ENCODE measurements around the gene THBS3.

THBS3 gene

DNA sequence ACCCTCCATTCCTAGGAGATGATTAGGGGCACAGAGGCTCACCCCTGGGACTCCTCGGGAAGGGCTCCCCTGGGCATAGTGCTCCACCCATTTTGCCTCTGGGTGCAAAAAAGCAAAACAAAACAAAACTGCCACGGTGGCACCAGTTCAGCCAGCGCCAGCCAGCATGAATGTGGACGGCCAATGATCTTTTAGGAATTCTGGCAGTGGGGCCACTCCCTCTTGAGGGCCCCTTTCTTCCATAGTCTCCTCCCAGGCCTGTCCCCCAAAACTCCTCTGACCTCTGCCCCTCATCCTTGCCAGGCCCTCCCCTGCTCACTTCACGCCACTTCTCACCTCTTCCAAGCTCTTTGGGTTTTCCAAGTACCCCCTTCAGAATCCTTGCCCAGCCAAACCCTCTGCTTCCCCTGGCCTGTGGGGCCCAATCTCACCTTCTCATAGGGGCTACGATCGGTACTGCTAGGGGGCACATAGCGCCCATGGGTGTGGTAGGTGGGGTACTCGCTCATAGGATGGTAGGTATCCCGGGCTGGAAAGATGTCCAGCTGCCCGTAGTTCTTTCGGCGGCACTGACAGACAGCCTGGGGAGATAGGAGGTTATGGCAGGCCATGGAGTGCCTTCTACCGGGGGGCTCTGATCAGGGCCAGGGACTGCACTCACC is 20.8 kb downstream of the THBS3 start:
- no peak for DNase-seq

DNA sequence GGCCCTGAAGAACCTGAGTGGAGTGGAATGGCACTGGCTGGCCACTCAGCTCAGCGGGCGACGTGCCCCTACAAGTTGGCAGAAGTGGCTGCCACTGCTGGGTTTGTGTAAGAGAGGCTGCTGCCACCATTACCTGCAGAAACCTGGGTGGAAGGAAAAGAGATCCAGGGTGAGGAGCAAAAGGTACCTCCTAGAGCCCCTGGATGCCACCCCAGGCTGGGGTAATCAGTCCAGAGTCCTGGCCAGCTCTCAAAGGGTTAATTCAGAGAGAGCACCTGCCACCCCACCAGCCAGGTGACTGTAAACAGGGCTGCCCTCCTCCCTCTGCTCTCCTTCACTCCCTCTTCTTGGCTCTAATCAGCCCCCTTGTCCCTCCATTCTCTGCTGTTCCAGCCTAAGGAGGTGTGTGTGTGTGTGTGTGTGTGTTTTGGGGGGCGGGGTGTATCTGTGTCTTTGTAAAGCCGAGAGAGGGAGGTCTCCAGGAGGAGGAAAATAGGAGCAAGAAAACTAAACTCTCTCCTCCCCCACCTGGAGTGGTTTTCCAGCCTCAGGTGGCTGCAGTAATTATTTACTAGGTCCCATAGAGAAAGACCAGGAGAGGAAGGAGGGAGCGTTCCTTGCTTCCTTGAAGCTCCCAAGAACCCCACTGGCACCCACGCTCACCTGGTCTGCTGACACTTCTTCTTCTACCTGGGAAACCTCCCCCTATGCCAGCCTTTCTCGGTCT is 21.5 kb downstream of the THBS3 start:
- DNase-seq, result no peak

DNA sequence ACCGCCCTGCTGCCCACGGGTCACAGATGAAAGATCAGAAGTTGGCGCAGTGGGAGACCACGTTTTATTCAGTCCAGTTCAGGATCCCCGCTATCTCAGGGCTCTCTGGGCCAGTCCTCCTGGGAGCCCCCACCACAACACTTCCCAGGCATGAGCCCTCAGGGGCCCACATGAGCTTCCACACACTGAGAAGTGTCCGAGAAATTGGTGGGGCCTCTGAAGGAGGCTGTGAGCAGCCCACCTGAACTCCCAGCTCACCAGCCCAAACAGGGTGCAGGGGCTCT is 22.0 kb downstream of the THBS3 start:
- no peak for DNase-seq

DNA sequence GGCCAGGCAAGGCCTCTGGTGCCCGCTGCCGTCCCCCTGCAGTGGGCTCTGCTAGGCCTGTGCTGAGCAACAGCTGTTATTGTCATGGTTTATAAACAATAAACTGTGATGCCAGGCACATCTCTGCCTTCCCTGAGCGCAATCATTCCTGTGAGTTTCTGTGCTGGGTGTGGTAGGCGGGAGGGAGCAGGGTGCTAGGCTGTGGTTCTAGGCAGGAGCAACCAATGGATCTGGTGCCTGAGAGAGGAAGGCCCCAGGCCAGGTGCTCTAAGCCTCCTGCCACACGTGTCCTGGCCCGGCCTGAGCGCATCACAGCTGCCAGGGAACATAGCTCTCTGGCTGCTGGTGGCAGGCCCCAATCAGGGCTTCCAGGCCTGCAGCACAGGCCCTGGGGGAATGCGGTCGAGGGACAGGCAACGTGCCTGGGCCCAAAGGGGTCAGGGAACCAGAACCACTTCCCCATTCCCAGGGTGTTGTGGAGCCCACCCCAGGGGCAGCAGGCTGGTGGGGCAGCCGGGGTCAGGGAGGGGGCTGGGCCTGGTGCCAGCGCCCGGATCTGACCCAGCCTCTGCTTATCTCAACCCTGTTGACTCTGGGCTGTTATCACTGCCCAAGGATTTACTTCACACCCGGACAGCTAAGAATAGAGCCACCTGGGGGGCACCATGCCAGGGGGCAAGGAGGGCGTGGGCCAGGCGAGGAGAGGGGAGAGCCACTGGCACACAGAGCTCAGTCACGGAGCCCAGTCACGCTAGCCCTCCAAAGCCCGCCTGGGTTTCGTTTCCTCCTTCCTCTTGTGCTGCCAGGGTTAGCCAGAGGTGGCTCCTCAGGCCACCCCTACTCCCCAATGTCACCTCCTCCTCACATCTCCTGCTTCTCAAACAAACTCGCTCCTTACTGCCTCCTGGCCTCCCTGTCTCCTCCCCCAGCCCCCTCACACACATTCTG is 22.6 kb downstream of the THBS3 start:
- peak; percentile 81 for DNase-seq

DNA sequence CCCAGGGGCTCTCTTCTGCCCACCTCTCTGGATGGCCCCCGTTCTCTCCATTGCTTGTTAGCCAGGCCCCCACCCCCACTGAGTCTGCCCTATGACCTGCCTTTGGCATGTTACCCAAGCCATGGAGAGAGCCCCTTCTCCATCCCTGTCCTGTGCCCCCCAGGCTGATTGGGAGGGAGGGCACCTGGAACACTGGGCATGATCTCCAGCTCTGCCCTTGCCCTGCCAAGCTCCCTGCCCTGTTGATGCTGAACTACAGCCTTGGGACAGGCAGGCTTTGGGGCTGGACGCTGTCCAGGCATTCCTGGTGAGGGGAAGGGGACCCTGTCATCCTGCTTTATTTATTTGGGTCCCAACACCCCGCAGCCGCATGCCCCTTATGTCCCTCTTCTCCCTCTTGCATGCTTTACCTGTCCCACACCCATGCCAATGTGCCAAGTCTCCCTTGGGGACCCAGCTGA is 23.3 kb downstream of the THBS3 start:
- no peak for DNase-seq

DNA sequence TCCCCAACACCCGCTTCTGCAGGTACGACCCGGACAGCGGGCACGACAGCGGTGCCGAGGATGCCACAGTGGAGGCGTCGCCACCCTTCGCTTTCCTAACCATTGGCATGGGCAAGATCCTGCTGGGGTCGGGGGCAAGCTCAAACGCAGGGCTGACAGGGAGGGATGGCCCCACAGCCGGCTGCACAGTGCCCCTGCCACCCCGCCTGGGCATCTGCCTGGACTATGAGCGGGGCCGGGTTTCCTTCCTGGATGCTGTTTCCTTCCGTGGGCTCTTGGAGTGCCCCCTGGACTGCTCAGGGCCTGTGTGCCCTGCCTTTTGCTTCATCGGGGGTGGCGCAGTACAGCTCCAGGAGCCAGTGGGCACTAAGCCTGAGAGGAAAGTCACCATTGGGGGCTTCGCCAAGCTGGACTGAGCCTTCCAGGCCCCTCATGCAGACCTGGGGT is 23.9 kb downstream of the THBS3 start:
- DNase-seq, result no peak

DNA sequence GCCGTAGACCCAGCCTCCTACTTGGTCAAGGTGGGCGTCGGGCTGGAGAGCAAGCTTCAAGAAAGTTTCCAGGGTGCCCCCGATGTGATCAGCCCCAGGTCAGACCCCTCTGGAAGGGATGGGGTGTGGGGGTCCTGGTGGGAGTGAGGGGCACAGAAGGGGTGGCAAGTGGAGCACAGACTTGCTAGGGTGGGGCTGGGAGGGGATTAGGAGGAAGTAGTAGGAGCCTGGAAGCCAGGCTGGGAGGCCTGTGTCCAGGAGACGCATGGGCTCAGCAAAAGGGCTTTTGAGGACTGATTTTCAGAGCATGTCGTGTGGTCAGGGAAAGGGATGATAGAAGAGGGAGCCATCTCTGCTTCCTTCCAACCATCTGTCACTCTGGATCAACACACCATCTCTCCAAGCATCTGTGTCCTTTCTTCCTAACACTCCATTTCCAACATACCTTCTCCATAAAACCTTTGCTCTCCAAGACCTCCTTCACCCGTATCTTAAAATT is 25.6 kb downstream of the THBS3 start:
- no peak for DNase-seq

DNA sequence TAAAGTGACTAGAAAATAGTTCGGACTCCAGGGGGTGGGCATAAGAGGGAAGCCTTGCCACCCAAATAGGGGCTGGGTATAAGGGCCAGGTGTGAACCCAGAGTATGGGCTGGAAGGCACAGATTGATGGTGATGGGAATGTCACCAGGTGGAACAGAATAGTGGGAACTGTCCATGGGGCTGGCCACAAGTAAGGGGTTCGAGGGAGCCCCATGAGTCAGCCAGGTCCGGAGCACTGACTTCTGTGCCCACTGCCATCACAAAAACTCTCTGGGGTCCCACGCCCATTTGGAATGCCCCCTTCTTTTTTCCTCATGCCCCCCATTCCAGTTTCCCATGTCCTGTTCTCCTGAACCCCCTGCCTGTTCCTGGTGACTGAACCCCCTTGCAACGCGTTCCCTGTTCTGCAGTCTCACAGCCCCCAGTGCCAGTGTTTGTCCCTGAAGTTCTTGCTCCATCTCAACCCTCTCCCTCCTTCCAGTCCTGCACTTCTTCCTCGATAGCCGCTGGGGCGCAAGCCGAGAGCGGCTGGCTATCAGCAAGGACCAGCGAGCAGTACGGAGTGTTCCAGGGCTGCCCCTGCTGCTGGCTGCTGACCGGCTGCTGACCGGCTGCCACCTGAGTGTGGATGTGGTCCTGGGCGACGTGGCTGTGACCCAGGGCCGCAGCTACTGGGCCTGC is 26.2 kb downstream of the THBS3 start:
- no peak for DNase-seq

DNA sequence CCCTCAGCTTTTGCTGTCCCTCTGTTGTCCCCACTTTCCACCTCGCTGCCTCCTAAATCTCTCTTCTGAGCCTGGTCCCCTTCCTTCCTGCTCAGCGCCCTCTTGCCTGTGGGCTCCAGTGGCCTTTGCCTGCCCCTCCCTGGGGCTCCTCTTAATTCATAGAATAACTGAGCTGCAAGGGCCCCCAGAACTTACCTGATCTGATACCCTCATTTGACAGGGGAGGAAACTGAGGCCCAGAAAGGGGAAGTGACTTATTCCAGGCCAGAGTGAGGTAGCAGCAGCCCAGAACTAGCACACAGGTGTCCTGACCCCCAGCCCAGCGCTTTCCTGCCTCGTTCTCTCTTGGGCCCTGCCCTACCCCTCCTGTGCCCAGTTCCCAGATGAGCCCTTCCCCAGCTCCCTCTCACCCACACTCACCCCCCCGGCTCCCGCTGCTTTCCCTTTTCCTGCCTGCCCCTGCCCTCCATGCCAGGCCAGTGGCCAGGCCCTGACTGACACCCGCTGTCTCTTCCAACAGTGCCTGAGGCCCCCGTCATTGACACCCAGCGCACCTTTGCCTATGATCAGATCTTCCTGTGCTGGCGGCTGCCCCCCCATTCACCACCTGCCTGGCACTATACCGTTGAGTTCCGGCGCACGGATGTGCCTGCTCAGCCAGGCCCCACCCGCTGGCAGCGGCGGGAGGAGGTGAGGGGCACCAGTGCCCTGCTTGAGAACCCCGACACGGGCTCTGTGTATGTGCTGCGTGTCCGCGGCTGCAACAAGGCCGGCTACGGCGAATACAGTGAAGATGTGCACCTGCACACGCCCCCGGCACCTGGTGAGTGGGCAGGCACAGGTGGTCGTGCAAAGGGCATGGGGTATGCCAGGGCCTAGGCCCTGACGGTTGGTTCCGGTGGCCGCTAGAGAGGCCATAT is 28.3 kb downstream of the THBS3 start:
- no peak for DNase-seq

DNA sequence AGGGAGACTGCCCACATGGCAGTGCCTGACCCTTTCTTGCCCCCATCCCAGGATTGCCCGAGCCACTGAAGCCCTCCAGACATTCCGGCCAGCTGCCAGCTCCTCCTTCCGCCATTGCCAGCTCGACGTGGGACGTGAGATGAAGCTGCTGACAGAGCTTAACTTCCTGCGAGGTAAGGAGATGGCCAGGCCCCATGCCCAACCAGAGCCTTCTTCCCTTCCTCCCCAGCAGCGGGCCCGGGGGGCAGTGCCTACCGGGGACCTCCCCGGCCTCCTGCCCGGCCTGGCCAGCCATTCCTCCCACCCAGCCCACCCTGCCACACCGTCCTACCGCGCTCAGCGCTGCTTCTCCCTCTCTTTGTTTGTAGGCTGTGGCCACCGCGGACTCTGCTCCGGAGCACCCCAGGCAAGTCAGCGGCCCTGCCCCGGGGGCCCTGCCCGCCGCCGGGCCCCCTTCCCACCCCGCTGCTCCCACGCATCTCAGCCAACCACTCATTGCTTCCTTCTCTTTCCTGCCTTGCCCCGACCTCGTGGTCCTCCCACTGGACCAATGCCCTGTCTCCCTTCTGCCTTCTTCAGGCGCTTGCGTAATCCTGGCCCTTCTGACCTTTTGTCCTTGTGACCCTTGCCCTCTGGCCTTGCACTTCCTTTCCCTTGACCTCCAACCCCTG is 29.1 kb downstream of the THBS3 start:
- peak; percentile 85 for DNase-seq

DNA sequence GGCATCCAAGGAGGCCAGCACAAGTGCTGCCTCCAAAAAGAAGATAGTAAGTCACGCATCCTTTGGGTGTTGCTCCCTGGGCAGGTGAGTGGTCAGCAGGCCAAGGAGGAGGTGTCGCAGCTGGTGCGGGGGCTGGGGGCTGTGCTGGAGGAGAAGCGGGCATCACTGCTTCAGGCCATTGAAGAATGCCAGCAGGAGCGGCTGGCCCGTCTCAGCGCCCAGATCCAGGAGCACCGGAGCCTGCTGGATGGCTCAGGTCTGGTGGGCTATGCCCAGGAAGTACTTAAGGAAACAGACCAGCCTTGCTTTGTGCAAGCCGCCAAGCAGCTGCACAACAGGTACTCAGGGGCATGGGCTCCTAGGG is 29.8 kb downstream of the THBS3 start:
- DNase-seq, result no peak

DNA sequence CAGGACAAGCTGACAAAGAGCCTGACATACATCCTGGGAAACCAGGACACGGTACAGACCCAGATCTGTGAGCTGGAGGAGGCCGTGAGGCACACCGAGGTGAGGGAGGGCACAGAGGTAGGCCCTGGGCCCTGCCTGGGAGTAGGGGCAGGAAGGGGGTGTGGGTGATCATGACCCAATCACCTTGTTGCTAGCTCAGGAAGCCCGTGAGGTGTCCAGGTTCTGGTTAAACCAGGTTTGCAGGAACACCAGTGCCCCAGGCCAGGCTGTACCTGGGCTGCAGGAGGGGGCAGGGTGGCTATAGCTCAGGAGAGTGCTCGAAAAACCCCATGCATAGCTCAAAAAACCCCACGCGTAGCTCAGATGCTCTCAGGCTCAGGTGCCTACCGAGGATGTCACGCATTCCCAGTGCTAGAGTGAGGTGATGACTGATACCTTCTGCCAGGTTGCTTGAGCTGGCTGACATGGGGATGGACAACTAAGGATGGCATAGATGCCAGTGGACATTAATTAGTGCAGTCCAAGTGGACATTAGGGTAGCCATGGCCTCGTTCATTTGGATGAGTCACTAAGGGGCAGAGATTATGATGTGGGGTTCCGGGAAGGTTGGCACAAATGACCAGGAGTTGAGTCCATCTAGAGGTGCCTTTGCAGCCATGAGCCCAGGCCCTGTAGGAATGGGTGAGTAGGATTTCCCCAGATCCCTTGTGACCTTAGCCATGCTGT is 30.3 kb downstream of the THBS3 start:
- no peak for DNase-seq

DNA sequence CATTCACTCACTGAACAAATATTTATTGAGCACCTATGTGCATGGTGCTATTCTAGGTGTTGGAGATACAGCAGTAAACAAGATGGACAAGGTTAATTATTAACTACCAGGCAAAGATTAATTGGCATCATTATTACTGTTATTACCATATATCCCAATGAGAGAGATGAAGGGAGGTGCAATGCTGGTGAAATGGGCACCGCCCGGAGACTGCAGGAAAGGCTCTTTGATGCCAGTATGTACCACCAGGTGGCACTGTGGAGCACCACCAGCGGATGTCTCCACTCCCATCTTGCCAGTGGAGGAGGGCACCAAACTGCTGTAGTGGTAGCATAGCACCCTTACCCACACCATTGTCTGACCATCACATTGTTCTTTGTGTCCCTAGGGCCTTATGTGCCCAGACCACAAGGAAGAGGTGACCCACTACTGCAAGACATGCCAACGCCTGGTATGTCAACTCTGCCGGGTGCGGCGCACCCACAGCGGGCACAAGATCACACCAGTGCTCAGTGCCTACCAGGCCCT is 31.1 kb downstream of the THBS3 start:
- DNase-seq, result peak; percentile 76

DNA sequence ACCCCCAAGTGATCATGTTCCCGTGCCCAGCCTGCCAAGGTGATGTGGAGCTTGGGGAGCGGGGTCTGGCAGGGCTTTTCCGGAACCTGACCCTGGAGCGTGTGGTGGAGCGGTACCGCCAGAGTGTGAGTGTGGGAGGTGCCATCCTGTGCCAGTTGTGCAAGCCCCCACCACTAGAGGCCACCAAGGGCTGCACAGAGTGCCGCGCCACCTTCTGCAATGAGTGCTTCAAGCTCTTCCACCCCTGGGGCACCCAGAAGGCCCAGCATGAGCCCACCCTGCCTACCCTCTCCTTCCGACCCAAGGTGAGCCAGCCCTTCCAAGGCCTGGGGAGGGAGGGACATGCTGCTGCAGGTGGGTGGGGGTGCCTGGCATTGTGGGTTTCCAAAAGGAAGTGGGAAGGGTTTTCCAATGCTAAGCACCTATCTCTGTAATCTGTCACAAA is 31.7 kb downstream of the THBS3 start:
- no peak for DNase-seq

DNA sequence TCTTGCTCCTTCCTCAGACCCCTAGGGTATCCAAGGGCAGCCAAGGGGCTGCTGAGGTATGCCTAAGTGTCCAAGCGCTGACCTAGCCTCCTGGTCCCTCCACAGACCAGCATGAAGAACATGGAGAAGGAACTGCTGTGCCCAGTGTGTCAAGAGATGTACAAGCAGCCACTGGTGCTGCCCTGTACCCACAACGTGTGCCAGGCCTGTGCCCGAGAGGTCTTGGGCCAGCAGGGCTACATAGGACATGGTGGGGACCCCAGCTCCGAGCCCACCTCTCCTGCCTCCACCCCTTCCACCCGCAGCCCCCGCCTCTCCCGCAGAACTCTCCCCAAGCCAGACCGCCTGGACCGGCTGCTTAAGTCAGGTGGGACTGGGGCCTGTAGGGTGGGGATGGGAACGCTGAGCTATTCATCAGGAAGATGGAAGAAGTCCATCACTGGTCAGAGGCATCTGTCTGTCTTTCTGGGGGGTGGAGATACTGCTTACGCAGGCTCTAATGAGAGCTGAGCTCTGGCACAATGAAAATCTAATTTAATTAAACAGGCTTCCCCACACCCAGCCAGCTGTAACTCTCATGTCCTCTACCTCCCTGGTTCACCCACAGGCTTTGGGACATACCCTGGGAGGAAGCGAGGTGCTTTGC is 32.3 kb downstream of the THBS3 start:
- no peak for DNase-seq

DNA sequence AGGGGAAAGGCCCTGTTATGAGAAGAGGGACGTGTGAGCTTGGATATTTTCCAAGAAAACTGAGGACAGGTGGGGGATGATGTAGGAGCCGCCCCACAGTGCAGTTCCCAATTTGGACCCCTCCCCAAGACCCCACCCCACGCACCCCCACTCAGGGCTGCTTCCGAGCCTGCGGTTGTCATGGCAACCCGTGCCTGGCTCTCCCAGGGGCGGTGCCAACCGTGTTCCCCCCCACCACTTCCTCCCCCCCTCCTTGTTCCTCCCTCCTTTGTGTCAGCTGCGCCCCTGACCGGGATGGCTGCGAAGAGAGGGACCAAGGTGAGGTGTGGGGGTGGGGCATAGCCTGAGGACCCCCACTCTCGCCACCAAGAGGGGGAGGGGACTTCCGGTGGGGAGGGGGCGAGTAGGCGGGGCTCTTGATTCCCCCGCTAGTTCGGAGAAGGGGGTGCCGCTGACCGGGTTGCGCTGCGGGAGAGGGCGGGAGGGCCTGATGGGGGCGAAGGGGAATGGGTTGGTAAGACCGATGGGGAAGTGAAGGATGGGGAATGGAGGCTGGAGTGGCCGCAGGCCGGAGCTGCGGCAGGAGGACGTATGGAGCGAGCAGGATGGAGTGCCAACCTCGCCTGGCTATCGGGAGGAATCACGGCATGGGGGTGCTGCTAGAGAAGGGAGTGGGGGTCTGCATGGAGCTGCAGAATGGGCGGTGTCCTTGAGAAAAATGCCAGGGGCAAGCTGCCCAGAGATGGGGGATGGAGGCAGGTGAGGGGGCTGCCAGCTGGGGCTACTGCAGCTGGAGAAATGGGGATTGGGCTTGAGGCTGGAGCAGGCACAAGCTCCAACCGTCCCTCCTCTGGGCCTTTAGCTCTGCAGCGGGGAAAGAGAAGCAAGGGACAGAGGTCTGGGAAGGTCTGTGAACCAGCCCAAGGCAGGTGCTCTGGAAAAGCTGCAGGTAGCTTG is 33.1 kb downstream of the THBS3 start:
- no peak for DNase-seq

DNA sequence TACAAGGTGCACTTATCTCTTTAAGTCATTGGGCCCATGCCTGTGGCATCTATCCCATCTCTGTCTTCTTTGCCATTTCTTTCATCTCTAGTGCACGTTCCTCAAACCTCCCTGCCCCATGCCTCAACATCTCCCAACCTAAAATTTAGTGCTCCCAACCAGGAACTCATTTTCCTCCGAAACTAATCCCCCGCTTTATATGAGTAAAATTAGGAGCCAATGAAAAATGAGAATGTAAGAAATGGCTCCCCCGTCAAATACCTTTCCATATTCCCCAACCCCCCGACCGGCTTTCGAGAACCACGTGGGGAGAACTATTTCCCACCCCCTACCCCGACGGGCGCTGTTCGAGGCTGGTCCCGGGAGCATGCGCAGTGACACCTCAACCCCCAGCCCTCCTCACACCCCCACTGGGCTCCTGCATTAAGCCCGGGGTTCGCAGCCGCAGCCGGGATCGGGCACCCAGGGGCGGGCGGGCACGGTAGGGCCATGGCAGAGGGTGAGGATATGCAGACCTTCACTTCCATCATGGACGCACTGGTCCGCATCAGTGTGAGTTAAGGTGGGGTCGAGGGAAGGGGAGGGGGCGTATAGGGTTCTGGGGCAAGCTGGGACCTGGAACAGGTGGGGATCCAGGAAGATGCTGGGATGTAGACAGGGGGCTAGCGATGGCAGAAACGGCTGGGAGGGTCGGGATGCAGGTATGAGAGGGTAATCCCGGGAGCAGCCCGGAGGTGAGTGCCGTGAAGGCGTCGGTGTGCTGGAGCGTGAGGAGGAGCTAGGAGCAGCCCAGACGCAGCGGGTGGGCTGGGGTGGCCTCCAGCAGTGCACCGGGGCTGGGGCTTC is 34.0 kb downstream of the THBS3 start, which contains the start of gene TRIM46:
TRIM46 (plus strand) TSS at position 372 of the 846 bp plus-strand sequence; CDS start at position 490, 118 bp downstream.
- no peak for DNase-seq

Data from inflammatory macrophage treated with lipopolysaccharide for 4 hours (primary cell).